Thyroid gland (tissue), 4 donors: ENCODE data around the gene CPPED1.

Experiments
- CTCF ChIP-seq, 6 experiments: fragments of 200-600 bp in 3 of 6; fragments of 450-650 bp in 3 of 6; sonication (generic) in 3 of 6; IDR thresholded peaks; one replicate each; pipeline ENCODE4 v1.5.1; 2016 to 2019; ENCODE audit warnings: antibody characterized with exemption in 6 of 6, mild to moderate bottlenecking in 2 of 6, inconsistent platforms in 1 of 6, moderate library complexity in 1 of 6
- POLR2A ChIP-seq, 2 donors: fragments of 450-650 bp; IDR thresholded peaks; one replicate each; pipeline ENCODE4 v1.6.1; 2017; ENCODE audit warnings: antibody characterized with exemption in 2 of 2, mild to moderate bottlenecking in 2 of 2, moderate library complexity in 1 of 2

GRCh38 chr16:12675046-12675445 lies 128.6 kb downstream of the CPPED1 start:
- TF ChIP-seq POLR2A (IDR thresholded peaks at IDR 0.05), result no peak
- TF ChIP-seq CTCF (IDR thresholded peaks at IDR 0.05), result no peak
